ENCODE data around the gene HRCT1.
A peak's percentile ranks its signal among the peaks of the same experiment; 100 is the strongest.

The HRCT1 gene

GRCh38 chr9:35935755-35936509 is 29.9 kb downstream of the HRCT1 start:
- no peak for ATAC-seq (replicated peaks)
- no peak for DNase-seq
- Mint-ChIP-seq H3K27ac (no peak overlapping the region), H3K9me3 (peaks cover 4 to 6% of the 10 kb centered on the region in 2 donors), H3K4me3 (no peak overlapping the region), H3K36me3 (no peaks in the 10 kb centered on the region), H3K4me1 (peaks cover 17 to 18% of the 10 kb centered on the region in 2 donors), H3K27me3 (peaks cover 10 to 17% of the 10 kb centered on the region in 2 donors)

- DNase-seq (no peak), ATAC-seq (replicated peaks) (peak; percentile 85 to 86)
- no peak overlapping the region for H3K4me3 Mint-ChIP-seq
- peaks cover 6 to 11% of the 10 kb centered on the region in 2 donors for H3K27me3 Mint-ChIP-seq
- H3K9me3 Mint-ChIP-seq = peaks cover 4 to 6% of the 10 kb centered on the region in 2 donors
- H3K4me1 Mint-ChIP-seq = peaks cover 17 to 18% of the 10 kb centered on the region in 2 donors
- no peaks in the 10 kb centered on the region for H3K36me3 Mint-ChIP-seq
- no peak overlapping the region for H3K27ac Mint-ChIP-seq
These were observed 31.2 kb downstream of the HRCT1 start for GRCh38 chr9:35937227-35937626.

- H3K9me3 Mint-ChIP-seq = peaks cover 4 to 6% of the 10 kb centered on the region in 2 donors
- H3K27ac Mint-ChIP-seq = no peak overlapping the region
- H3K4me1 Mint-ChIP-seq = peaks cover 15 to 18% of the 10 kb centered on the region in 2 donors
- ATAC-seq (replicated peaks) (peak; percentile 73), DNase-seq (no peak)
- peaks cover 12 to 13% of the 10 kb centered on the region in 2 donors for H3K27me3 Mint-ChIP-seq
- no peak overlapping the region for H3K4me3 Mint-ChIP-seq
- H3K36me3 Mint-ChIP-seq = no peaks in the 10 kb centered on the region
These were observed 32.7 kb downstream of the HRCT1 start for GRCh38 chr9:35938474-35939356.

- Mint-ChIP-seq H3K4me1 (peaks cover 15 to 18% of the 10 kb centered on the region in 2 donors), H3K36me3 (no peaks in the 10 kb centered on the region), H3K27me3 (peaks cover 15 to 20% of the 10 kb centered on the region in 2 donors), H3K9me3 (peaks cover 4 to 6% of the 10 kb centered on the region in 2 donors), H3K27ac (no peak overlapping the region), H3K4me3 (no peak overlapping the region)
- DNase-seq = no peak
- no peak for ATAC-seq (replicated peaks)
These were observed 33.8 kb downstream of the HRCT1 start for GRCh38 chr9:35939679-35940250.

DNA sequence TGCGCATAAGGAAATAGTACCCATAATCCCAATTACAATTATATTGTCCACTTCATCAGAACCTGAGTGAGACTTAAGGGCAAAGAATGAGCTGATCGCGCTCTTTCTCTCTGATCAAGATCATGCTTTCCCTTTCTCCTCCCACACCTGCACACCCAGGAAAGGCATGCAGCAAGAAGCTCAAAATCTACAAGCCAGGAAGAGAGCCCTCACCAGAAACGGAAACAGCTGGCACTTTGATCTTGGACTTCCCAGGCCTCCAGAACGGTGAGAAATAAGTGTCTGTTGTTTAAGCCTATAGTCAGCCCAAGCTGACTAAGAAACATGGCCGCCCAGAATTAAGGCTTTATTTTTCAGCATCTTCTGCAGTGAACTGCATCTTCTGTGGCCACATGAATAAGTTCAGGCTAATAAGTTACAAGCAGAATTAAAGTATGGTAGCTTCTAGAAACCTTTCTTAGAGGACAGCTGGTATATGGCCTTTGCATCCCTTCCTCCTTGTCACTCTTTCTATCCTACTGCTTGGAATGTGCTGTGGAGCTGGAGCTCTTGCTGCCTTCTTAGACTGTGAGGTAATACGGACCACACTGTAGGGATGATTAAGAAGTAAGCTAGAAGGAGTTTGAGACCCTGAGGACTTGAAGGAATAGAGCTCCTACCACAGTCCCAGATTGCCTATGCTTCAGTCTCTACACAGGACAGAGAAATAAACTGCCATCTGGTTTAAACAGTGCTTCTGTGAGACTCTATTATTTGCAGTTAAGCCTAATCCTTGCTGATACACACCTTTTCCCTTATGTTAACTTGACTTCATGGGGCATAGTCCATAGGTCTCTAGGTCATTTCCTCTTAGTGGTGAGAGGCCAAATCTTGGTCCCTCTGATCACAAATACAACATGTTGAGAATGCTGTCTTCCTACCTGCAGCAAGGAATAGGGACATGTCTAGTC is 34.7 kb downstream of the HRCT1 start:
- no peak for DNase-seq
- Mint-ChIP-seq H3K27me3 (peaks cover 15 to 29% of the 10 kb centered on the region in 2 donors), H3K36me3 (no peaks in the 10 kb centered on the region), H3K9me3 (peaks cover 4 to 6% of the 10 kb centered on the region in 2 donors), H3K4me3 (no peak overlapping the region), H3K27ac (no peak overlapping the region), H3K4me1 (peaks cover 15 to 22% of the 10 kb centered on the region in 2 donors)
- ATAC-seq (replicated peaks) = no peak

DNA sequence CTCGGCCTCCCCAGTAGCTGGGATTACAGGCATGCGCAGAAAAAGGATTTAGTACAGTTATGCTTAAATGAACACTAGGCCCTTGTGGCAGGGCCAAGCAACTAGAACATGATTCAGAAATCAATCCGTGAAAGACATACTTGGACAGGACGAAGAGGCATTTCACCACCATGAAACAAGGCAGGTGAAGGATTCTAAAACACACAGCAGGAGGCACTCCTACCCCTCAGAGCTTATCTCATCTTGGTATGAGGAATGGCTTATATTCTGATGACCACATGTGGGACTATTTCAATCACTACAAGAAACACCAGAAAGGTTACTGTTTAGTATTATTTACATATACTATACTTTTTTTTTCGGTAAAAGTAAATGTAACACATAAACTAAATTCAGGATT is 36.3 kb downstream of the HRCT1 start:
- Mint-ChIP-seq H3K27ac (no peak overlapping the region), H3K27me3 (peaks cover 11 to 30% of the 10 kb centered on the region in 2 donors), H3K4me1 (peaks cover 11 to 17% of the 10 kb centered on the region in 2 donors), H3K36me3 (no peaks in the 10 kb centered on the region), H3K4me3 (no peak overlapping the region), H3K9me3 (peaks cover 2% of the 10 kb centered on the region in 2 donors)
- ATAC-seq (replicated peaks) (no peak), DNase-seq (no peak)

GRCh38 chr9:35944173-35944572 is 38.2 kb downstream of the HRCT1 start:
- Mint-ChIP-seq H3K4me3 (no peak overlapping the region), H3K27me3 (peaks cover 9 to 24% of the 10 kb centered on the region in 2 donors), H3K27ac (no peak overlapping the region), H3K4me1 (peaks cover 2 to 4% of the 10 kb centered on the region in 2 donors), H3K9me3 (no peaks in the 10 kb centered on the region), H3K36me3 (no peaks in the 10 kb centered on the region)
- no peak for DNase-seq
- no peak for ATAC-seq (replicated peaks)

DNA sequence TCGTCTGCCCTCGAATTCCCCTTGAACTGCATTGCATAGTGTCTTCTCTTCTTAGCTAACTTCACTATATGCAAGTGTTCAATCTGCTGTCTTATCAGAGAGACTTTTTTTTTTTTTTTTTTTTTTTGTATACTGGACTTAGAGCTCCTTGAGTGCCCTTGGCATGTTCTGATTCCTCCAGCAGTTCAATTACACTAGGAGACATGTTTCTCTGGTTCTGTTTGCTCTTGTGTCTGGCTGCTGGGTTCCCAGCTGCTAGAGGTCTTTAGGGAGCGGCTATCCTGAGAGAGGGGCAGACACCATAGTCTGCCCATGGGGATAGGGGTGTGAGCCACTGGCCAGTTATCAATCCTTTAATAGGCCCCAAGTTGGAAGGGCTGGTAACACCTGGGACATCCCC is 38.8 kb downstream of the HRCT1 start:
- Mint-ChIP-seq H3K27ac (no peak overlapping the region), H3K9me3 (no peaks in the 10 kb centered on the region), H3K4me1 (peaks cover 2 to 4% of the 10 kb centered on the region in 2 donors), H3K4me3 (no peak overlapping the region), H3K36me3 (no peaks in the 10 kb centered on the region), H3K27me3 (peaks cover 9 to 24% of the 10 kb centered on the region in 2 donors)
- no peak for ATAC-seq (replicated peaks)
- DNase-seq = no peak

GRCh38 chr9:35945341-35946018 is 39.5 kb downstream of the HRCT1 start:
- ATAC-seq (replicated peaks) = peak; percentile 63 to 64
- Mint-ChIP-seq H3K27ac (no peak overlapping the region), H3K36me3 (no peaks in the 10 kb centered on the region), H3K4me3 (peak overlapping the region; percentile 44 to 69), H3K9me3 (no peaks in the 10 kb centered on the region), H3K4me1 (peaks cover under 1 to 4% of the 10 kb centered on the region in 2 donors), H3K27me3 (peaks cover 9 to 24% of the 10 kb centered on the region in 2 donors)
- DNase-seq = peak; percentile 27

GRCh38 chr9:35948451-35948850 is 42.4 kb downstream of the HRCT1 start:
- no peak for DNase-seq
- H3K4me3 Mint-ChIP-seq = no peak overlapping the region

GRCh38 chr9:35948901-35949318 is 42.9 kb downstream of the HRCT1 start:
- no peaks in the 10 kb centered on the region for H3K9me3 Mint-ChIP-seq

More at GRCh38 chr9:35948451-35948850, 42.4 kb downstream of the HRCT1 start:
- peaks cover 14 to 27% of the 10 kb centered on the region in 2 donors for H3K27me3 Mint-ChIP-seq
- H3K27ac Mint-ChIP-seq = no peak overlapping the region
- peaks cover 0 to 4% of the 10 kb centered on the region in 2 donors for H3K4me1 Mint-ChIP-seq
- ATAC-seq (replicated peaks) = no peak
- H3K36me3 Mint-ChIP-seq = no peaks in the 10 kb centered on the region
- no peaks in the 10 kb centered on the region for H3K9me3 Mint-ChIP-seq

GRCh38 chr9:35951736-35952135 is 45.7 kb downstream of the HRCT1 start:
- no peak for DNase-seq
- peaks cover 0 to 2% of the 10 kb centered on the region in 2 donors for H3K4me1 Mint-ChIP-seq
- no peak overlapping the region for H3K4me3 Mint-ChIP-seq
- H3K9me3 Mint-ChIP-seq = no peaks in the 10 kb centered on the region
- no peaks in the 10 kb centered on the region for H3K36me3 Mint-ChIP-seq
- H3K27ac Mint-ChIP-seq = no peak overlapping the region
- peaks cover 18 to 20% of the 10 kb centered on the region in 2 donors for H3K27me3 Mint-ChIP-seq
- ATAC-seq (replicated peaks) = no peak

More at GRCh38 chr9:35948901-35949318, 42.9 kb downstream of the HRCT1 start:
- peaks cover 0 to 4% of the 10 kb centered on the region in 2 donors for H3K4me1 Mint-ChIP-seq
- H3K27me3 Mint-ChIP-seq = peaks cover 11 to 24% of the 10 kb centered on the region in 2 donors
- no peak overlapping the region for H3K27ac Mint-ChIP-seq
- H3K36me3 Mint-ChIP-seq = no peaks in the 10 kb centered on the region
- ATAC-seq (replicated peaks) = no peak
- no peak overlapping the region for H3K4me3 Mint-ChIP-seq
- no peak for DNase-seq

Measured in stimulated activated naive B cell treated with anti-CD40 and anti-IgM and Interleukin-4, amounts not matched to agents 10 μg/mL and 1 μg/mL and 100 μg/mL, for 72 hours (primary cell).